Neural cell (in vitro differentiated cells): ENCODE data around the gene APP.

Experiments used
- EZH2 ChIP-seq: fragments of 200-600, 300-800 bp; shearing (Covaris generic), sonication (generic); IDR thresholded peaks from 2 replicates; pipeline ENCODE4 v1.6.1; 2014; ENCODE audit warnings: antibody characterized with exemption, low read length, borderline replicate concordance, mild to moderate bottlenecking; ENCODE audit not compliant: insufficient read depth, poor library complexity, severe bottlenecking
- MXI1 ChIP-seq: fragments of 450-650 bp; conservative IDR thresholded peaks from 2 replicates; pipeline ENCODE4 v1.6.1; 2014; ENCODE audit warnings: antibody characterized with exemption, mild to moderate bottlenecking; ENCODE audit not compliant: poor library complexity, severe bottlenecking
- POLR2AphosphoS5 ChIP-seq: IDR thresholded peaks from 2 replicates; pipeline ENCODE4 v1.6.1; 2012
- TF ChIP-seq, protein P1 (sequence below): fragments of 450-650 bp; IDR thresholded peaks from 2 replicates; pipeline ENCODE4 v1.5.1; 2014; ENCODE audit warnings: antibody characterized with exemption, mild to moderate bottlenecking, moderate library complexity; ENCODE audit not compliant: poor library complexity, severe bottlenecking

DNA sequence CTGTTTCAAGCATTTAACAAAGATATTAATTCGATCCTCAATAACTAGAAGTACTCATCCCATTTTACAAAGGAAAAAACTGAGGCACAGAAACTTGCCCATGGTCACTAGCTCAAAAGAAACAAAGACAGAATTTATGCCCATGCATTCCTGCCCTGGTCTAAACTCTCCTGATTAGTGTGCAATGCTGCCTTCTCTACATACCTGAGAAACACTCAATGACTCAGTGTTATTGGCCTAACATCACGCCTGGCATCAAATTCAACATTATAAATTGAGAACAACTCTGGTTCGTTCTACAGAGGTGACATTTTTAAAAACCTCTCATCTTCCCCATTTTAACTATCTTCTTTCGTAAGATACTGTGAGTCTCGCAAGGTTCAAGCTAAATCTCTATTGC is 5.2 kb downstream of the APP start:
- TF ChIP-seq, protein P1, sequence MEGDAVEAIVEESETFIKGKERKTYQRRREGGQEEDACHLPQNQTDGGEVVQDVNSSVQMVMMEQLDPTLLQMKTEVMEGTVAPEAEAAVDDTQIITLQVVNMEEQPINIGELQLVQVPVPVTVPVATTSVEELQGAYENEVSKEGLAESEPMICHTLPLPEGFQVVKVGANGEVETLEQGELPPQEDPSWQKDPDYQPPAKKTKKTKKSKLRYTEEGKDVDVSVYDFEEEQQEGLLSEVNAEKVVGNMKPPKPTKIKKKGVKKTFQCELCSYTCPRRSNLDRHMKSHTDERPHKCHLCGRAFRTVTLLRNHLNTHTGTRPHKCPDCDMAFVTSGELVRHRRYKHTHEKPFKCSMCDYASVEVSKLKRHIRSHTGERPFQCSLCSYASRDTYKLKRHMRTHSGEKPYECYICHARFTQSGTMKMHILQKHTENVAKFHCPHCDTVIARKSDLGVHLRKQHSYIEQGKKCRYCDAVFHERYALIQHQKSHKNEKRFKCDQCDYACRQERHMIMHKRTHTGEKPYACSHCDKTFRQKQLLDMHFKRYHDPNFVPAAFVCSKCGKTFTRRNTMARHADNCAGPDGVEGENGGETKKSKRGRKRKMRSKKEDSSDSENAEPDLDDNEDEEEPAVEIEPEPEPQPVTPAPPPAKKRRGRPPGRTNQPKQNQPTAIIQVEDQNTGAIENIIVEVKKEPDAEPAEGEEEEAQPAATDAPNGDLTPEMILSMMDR, result no peak
- TF ChIP-seq EZH2, result no peak
- TF ChIP-seq MXI1, result no peak
- TF ChIP-seq POLR2AphosphoS5, result no peak
